NCI-H128 (cell line): Measurements from ENCODE around the gene CACNA1I.
A peak's percentile ranks its signal among the peaks of the same experiment; 100 is the strongest.
"Not testable (repeated sequence)": the region's sequence is repeated elsewhere in the genome, so short reads cannot be mapped to it uniquely, and the experiment has no call there.

Source experiments
- DNase-seq: peaks from one replicate; lab custom pipeline; 2025; ENCODE audit not compliant: unreplicated experiment; lab: John Stamatoyannopoulos, UW

CACNA1I gene

GRCh38 chr22:39570665-39571064, at the start of gene CACNA1I:
CACNA1I (plus strand) TSS chr22:39570753; CDS start chr22:39570753, 0 bp downstream.
- DNase-seq, result no peak

- not testable (repeated sequence) for DNase-seq
Measured at GRCh38 chr22:39521106-39521885, 49.3 kb upstream of the CACNA1I start.

GRCh38 chr22:39522091-39522490, 48.5 kb upstream of the CACNA1I start:
- not testable (repeated sequence) for DNase-seq

- DNase-seq, result no peak
Measured at GRCh38 chr22:39522567-39523300, 47.8 kb upstream of the CACNA1I start.

GRCh38 chr22:39524089-39524752, 46.3 kb upstream of the CACNA1I start:
- DNase-seq, result no peak

GRCh38 chr22:39524753-39525657, 45.5 kb upstream of the CACNA1I start:
- DNase-seq, result no peak

- no peak for DNase-seq
Measured at GRCh38 chr22:39525658-39525975, 44.9 kb upstream of the CACNA1I start.

GRCh38 chr22:39526736-39527171, 43.8 kb upstream of the CACNA1I start:
- DNase-seq, result no peak

- no peak for DNase-seq
Measured at GRCh38 chr22:39527481-39527961, 43.0 kb upstream of the CACNA1I start.

- no peak for DNase-seq
Measured at GRCh38 chr22:39528080-39528661, 42.4 kb upstream of the CACNA1I start.

GRCh38 chr22:39528681-39529486, 41.7 kb upstream of the CACNA1I start:
- peak; percentile 82 for DNase-seq

GRCh38 chr22:39529487-39529851, 41.1 kb upstream of the CACNA1I start:
- DNase-seq, result no peak

- no peak for DNase-seq
Measured at GRCh38 chr22:39530116-39530515, 40.4 kb upstream of the CACNA1I start.

- DNase-seq, result no peak
Measured at GRCh38 chr22:39530692-39531331, 39.7 kb upstream of the CACNA1I start.

- peak; percentile 94 for DNase-seq
Measured at GRCh38 chr22:39532215-39533073, 38.1 kb upstream of the CACNA1I start, which contains the start of gene RPS19BP1. RPS19BP1 (minus strand) TSS chr22:39532748; CDS start chr22:39532738, 10 bp downstream.

- no peak for DNase-seq
Measured at GRCh38 chr22:39534092-39534506, 36.5 kb upstream of the CACNA1I start.

GRCh38 chr22:39534591-39535356, 35.8 kb upstream of the CACNA1I start:
- peak; percentile 49 for DNase-seq
